ENCODE data around the gene TBL1X.

DNA sequence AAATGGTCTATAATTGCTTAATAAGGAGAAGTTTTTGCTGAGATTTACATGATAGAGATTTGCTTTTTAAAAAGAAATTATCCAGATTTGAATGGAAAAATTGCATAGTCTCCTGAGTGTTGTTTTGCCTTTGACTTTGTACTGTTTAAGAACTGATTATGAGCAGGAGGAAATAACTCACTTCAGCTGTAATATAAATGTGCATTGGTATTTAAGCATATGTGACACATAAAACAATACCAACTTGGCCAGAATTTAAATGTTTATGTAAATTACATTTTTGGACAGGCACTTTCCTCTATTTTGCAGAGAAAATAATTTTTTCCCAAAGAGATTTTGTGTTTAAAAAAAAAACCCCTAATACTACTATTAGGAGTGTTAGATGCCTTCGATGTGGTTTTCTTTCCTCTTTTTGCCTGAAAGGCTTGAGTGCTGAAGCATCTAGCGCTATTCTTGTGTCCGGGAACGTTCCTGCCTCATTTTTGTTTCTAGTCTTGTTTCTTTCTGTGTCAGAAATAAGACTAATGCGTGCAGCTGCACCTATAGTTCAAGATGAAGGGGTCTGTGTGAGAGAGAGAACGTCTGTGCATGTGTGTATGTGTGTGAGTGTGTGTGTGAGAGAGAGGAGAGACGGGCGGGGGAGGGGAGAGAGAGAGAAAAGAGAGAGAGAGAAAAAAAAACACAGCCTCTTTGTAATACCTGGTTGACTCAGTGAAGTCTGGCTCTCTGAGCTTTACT is 60.8 kb downstream of the TBL1X start:
- no peak for TF ChIP-seq SIN3A (IDR thresholded peaks at IDR 0.05; ENCODE audit: borderline replicate concordance, insufficient read depth, low read length)
- TF ChIP-seq, protein P1, sequence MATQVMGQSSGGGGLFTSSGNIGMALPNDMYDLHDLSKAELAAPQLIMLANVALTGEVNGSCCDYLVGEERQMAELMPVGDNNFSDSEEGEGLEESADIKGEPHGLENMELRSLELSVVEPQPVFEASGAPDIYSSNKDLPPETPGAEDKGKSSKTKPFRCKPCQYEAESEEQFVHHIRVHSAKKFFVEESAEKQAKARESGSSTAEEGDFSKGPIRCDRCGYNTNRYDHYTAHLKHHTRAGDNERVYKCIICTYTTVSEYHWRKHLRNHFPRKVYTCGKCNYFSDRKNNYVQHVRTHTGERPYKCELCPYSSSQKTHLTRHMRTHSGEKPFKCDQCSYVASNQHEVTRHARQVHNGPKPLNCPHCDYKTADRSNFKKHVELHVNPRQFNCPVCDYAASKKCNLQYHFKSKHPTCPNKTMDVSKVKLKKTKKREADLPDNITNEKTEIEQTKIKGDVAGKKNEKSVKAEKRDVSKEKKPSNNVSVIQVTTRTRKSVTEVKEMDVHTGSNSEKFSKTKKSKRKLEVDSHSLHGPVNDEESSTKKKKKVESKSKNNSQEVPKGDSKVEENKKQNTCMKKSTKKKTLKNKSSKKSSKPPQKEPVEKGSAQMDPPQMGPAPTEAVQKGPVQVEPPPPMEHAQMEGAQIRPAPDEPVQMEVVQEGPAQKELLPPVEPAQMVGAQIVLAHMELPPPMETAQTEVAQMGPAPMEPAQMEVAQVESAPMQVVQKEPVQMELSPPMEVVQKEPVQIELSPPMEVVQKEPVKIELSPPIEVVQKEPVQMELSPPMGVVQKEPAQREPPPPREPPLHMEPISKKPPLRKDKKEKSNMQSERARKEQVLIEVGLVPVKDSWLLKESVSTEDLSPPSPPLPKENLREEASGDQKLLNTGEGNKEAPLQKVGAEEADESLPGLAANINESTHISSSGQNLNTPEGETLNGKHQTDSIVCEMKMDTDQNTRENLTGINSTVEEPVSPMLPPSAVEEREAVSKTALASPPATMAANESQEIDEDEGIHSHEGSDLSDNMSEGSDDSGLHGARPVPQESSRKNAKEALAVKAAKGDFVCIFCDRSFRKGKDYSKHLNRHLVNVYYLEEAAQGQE (IDR thresholded peaks at IDR 0.05; ENCODE audit: insufficient read depth in 1 of 2, low read depth in 2 of 2, low read length in 2 of 2): no peak
- TF ChIP-seq FOXP2 (optimal IDR thresholded peaks at IDR 0.05; ENCODE audit: borderline replicate concordance, extremely low read depth, extremely low read length, insufficient read depth): no peak
- no peak for TF ChIP-seq POLR2AphosphoS5 (IDR thresholded peaks at IDR 0.05; ENCODE audit: low read depth, low read length)
